Astrocyte of the spinal cord (primary cell): ENCODE measurements around the gene LPP.

Source experiments
- DNase-seq: peaks from one replicate; pipeline ENCODE4 v3.0.0; 2011; ENCODE audit warnings: low read depth, low spot score
- H3K4me3 ChIP-seq: 2 replicates; pipeline ENCODE4 v1.5.1; 2011; ENCODE audit warnings: low read depth, mild to moderate bottlenecking, low read length, moderate library complexity
- CTCF ChIP-seq: IDR thresholded peaks from 2 replicates; pipeline ENCODE4 v1.5.1; 2012; ENCODE audit warnings: low read depth, mild to moderate bottlenecking, low read length, inconsistent platforms
- in situ Hi-C: cut with HindIII; loops from 2 replicates; pipeline ENCODE4 v1.10.0; 2017; ENCODE audit warnings: low sequenced_read_pairs

LPP gene

GRCh38 chr3:188663839-188664238 is 509.9 kb downstream of the LPP start:
- no peak overlapping the region for H3K4me3 ChIP-seq
- no peak for TF ChIP-seq CTCF
- DNase-seq = no peak
- in situ Hi-C loops = no loop called here

DNA sequence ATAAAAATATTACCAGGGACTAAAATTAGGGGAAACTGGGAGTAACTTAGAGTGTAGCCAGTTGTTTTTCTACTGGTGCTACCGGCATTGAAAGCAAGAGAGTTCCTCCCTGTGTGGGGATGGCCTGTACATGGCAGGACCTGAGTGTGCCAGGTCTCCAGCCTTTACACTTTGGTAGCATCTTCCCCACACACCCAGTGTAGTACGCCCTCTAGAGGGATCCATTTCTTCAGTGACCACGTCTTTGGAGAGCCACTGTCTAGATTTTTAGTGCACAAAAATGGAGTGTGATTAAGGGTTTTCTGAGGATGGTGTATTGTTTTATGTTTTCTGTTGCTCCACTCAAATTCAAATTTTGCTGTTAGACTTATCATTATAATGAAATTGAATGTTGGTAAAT is 510.8 kb downstream of the LPP start:
- peak; percentile 22 for TF ChIP-seq CTCF
- no peak for DNase-seq
- in situ Hi-C loops = no loop called here
- H3K4me3 ChIP-seq = no peak overlapping the region

DNA sequence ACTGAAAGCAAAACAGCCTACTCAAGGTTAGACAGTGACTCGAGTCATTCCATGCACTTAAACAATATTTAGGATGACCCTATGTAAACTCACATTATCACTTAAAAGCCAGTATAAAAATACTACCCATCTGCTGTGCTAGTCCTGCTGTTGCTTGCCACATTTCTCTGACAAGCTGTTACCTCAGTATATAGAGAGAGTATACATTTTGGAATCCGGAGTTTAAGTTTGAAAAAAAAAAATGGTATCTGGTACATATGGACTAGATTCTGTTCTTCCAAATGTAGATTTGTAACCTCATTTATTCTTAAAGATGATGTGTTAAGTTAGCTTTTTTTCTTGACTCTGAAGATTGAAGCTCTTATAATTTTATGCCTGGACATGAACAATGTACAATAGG is 514.0 kb downstream of the LPP start:
- H3K4me3 ChIP-seq = no peak overlapping the region
- TF ChIP-seq CTCF = no peak
- in situ Hi-C loops = no loop called here
- DNase-seq = no peak

DNA sequence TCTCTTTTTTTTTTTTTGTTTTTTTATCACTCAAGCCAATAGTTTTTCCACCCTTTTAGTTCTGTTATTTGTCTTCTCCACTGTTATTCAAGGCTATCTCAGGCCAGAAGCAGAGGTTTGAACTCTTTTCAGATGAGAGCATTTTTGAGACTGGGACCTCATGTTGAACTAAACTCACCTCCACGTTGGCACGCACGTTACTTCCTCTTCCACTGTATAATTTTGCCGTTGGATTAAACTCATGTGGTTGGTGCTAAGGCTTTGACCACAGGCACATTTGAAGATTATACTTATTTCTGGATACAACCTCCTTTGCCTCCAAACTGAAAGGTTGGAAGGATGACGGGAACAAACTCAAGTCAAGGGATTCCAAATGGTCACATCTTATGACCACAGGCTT is 516.5 kb downstream of the LPP start:
- H3K4me3 ChIP-seq = no peak overlapping the region
- in situ Hi-C loops = no loop called here
- DNase-seq = no peak
- no peak for TF ChIP-seq CTCF

DNA sequence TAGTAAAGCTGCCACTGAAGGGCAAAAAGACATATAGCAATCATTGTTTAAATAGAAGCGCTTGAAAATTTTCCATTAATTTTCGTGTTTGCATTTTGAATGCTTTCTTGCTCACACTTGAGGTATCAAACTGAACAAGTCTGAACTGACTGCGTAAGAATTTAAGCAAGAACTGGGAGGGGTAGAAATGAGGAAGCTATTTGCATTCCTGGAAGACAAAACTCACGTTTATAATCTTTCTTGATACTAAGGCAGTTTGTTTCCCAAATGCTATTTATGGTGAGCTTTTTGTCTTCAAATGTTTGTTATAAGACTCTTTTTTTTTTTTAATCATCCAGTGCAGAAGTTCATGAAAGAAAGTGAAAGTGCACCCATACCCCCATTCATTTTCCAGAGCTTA is 518.0 kb downstream of the LPP start:
- no peak for DNase-seq
- TF ChIP-seq CTCF = no peak
- in situ Hi-C loops = no loop called here
- no peak overlapping the region for H3K4me3 ChIP-seq

- TF ChIP-seq CTCF = no peak
- in situ Hi-C loops = no loop called here
- no peak for DNase-seq
- no peak overlapping the region for H3K4me3 ChIP-seq
These were observed 518.9 kb downstream of the LPP start for GRCh38 chr3:188672840-188673239.

DNA sequence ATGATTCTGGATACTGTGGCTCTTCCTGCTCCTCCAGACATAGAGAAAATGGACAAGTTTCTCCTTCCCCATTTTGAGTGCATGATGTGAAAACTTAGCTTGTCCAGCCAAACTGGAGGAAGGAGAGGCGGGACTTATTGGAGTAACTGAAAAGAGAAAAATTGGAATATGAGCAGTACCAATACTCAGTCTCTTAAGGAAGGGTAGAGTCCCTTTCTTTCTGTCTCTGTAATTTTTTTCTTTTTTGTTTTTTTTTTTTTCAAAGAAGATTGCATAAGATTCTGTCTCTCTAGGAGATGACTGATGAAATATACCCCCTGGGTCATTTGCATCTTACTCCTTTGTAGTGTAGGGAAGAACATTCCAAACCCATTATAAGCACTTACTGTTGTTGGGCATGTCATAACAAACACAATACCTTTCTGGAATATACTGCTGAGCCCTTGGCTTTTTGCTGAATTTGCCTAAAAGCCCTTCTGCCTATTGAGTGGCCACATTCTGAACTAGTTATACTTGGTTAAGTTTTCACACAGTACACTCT is 519.8 kb downstream of the LPP start:
- peak; percentile 91 for DNase-seq
- TF ChIP-seq CTCF = no peak
- in situ Hi-C loops = no loop called here
- no peak overlapping the region for H3K4me3 ChIP-seq
